Kidney (tissue), 14 donors: ENCODE results near the gene SNX15. TPM values are rescaled to one million over a fixed set of nuclear protein-coding genes. Genes with fewer than 3 reads are reported as not detected.

Experiments used
- DNase-seq, 5 donors: peaks; one replicate each; pipeline ENCODE4 v3.0.0-alpha.2; 2013 to 2020
- FAIRE-seq: peaks from 2 replicates; lab custom pipeline; 2012; peaks lifted over from hg19 to GRCh38; lab: Jason Lieb, UNC
- H3K27ac ChIP-seq, 2 donors: one replicate each; pipeline ENCODE4 v1.7.0; 2013; ENCODE audit warnings: low read depth in 2 of 2, low read length in 2 of 2, inconsistent platforms in 1 of 2
- H3K27me3 ChIP-seq: one replicate; pipeline ENCODE4 v1.7.1; 2013; ENCODE audit warnings: low read length, inconsistent platforms; ENCODE audit not compliant: control insufficient read depth, insufficient read depth
- H3K36me3 ChIP-seq, 3 donors: one replicate each; pipeline versions ENCODE4 v1.7.0 to v1.7.1; 2013; ENCODE audit warnings: low read length in 3 of 3, control low read depth in 1 of 3, inconsistent platforms in 1 of 3; ENCODE audit not compliant: insufficient read depth in 3 of 3, control insufficient read depth in 2 of 3
- H3K4me1 ChIP-seq, 3 donors: one replicate each; pipeline versions ENCODE4 v1.7.0 to v1.7.1; 2013; ENCODE audit warnings: low read length in 3 of 3, inconsistent platforms in 1 of 3, low read depth in 1 of 3; ENCODE audit not compliant: control insufficient read depth in 2 of 3, insufficient read depth in 2 of 3
- H3K4me3 ChIP-seq, 3 donors: one replicate each; pipeline versions ENCODE4 v1.7.0 to v1.8.1; 2013; ENCODE audit warnings: low read length in 3 of 3, control low read depth in 1 of 3, inconsistent platforms in 1 of 3
- H3K9ac ChIP-seq, 3 donors: one replicate each; pipeline versions ENCODE4 v1.7.0 to v1.7.1; 2013; ENCODE audit warnings: low read length in 3 of 3, control low read depth in 1 of 3, inconsistent platforms in 1 of 3
- H3K9me3 ChIP-seq, 3 donors: one replicate each; pipeline versions ENCODE4 v1.7.0 to v1.7.1; 2013; ENCODE audit warnings: low read length in 3 of 3, control low read depth in 1 of 3, inconsistent platforms in 1 of 3; ENCODE audit not compliant: control insufficient read depth in 2 of 3, insufficient read depth in 1 of 3
- CTCF ChIP-seq: IDR thresholded peaks from 3 replicates; pipeline ENCODE4 v1.5.1; 2012; ENCODE audit warnings: mild to moderate bottlenecking, moderate library complexity, borderline replicate concordance; ENCODE audit not compliant: insufficient read depth; ENCODE audit errors: extremely low read depth
- intact Hi-C: fragments of 100-400 bp; cut with DNase I; formaldehyde crosslinking; loops from one replicate; pipeline ENCODE4 v1.11.1; 2022
- polyA plus RNA-seq: library from polyadenylated mRNA; stranded (reverse); fragments of 350-450 nt; fragmentation: Illumina TruSeq; extraction: RNeasy Lipid Tissue Mini Kit (QIAGEN cat#74804); gene quantifications from one replicate; pipeline ENCODE4 v1.2.3, GENCODE V29; 2014; ENCODE audit warnings: low read depth, low replicate concordance; ENCODE audit not compliant: insufficient read depth
- total RNA-seq: library from RNA; stranded (reverse); fragmentation: NEBNext Ultra II Directional; extraction: Animal tissue kit (Norgen Biotek cat#: 25700); gene quantifications from one replicate; pipeline ENCODE4 v1.2.1, GENCODE V29; 2021
- donor health status: control.
- donor health status: control.
- donor health status: control.
- donor health status: control.
- donor health status: control.
- donor health status: DM: yes; HTN: yes; CAD: no.
- donor health status: Normal renal cell carcinoma (clear cell type).

SNX15 gene
- total and polyA plus RNA-seq, 2 donors from 2014 or later = 27.7 to 29.6 TPM

DNA sequence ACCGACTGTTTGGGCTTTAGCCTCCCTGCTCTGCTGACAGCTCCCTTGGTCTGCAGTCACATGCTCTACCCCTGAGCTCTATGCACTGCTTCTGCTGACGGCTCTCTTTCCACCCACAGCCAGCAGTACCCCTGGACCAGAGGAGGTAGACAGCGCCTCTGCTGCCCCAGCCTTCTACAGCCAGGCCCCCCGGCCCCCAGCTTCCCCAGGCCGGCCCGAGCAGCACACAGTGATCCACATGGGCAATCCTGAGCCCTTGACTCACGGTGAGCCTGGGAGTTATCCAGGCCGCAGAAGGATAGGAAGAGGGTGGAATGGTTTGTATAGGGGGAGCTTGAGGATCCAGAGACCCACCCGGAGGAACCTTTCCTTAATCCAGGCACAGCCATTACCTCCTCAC, 59.6 kb downstream of the SNX15 start:
- H3K9ac ChIP-seq = no peak overlapping the region
- no peaks in the 10 kb centered on the region for H3K27me3 ChIP-seq
- FAIRE-seq (no peak), DNase-seq (no peak)
- no peak for TF ChIP-seq CTCF
- H3K27ac ChIP-seq = no peak overlapping the region
- H3K4me1 ChIP-seq = peaks cover 0 to 18% (median 9%) of the 10 kb centered on the region in 3 donors
- intact Hi-C loops = no loop called here
- no peaks in the 10 kb centered on the region for H3K9me3 ChIP-seq
- no peak overlapping the region for H3K4me3 ChIP-seq
- peaks cover 8 to 31% (median 12%) of the 10 kb centered on the region in 3 donors for H3K36me3 ChIP-seq

GRCh38 chr11:65087216-65087615, 60.0 kb downstream of the SNX15 start:
- no peaks in the 10 kb centered on the region for H3K9me3 ChIP-seq
- H3K4me3 ChIP-seq = no peak overlapping the region
- DNase-seq (no peak), FAIRE-seq (no peak)
- intact Hi-C loops = no loop called here
- no peak for TF ChIP-seq CTCF
- peaks cover 0 to 18% (median 9%) of the 10 kb centered on the region in 3 donors for H3K4me1 ChIP-seq
- H3K27me3 ChIP-seq = no peaks in the 10 kb centered on the region
- no peak overlapping the region for H3K9ac ChIP-seq
- H3K36me3 ChIP-seq = peaks cover 8 to 31% (median 12%) of the 10 kb centered on the region in 3 donors
- H3K27ac ChIP-seq = no peak overlapping the region

DNA sequence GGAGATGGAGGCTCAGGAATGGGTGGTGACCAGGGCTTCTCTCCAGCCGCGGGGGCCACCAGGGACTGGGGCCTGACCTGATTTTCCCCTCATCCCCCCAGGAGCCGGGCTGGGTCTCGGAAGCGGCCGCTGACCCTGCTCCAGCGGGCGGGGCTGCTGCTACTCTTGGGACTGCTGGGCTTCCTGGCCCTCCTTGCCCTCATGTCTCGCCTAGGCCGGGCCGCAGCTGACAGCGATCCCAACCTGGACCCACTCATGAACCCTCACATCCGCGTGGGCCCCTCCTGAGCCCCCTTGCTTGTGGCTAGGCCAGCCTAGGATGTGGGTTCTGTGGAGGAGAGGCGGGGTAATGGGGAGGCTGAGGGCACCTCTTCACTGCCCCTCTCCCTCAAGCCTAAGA, 60.6 kb downstream of the SNX15 start:
- H3K27ac ChIP-seq = no peak overlapping the region
- H3K36me3 ChIP-seq = peaks cover 8 to 31% (median 12%) of the 10 kb centered on the region in 3 donors
- no peak for DNase-seq
- H3K4me3 ChIP-seq = no peak overlapping the region
- H3K9ac ChIP-seq = no peak overlapping the region
- intact Hi-C loops = no loop called here
- no peak for FAIRE-seq
- H3K4me1 ChIP-seq = peaks cover 0 to 18% (median 9%) of the 10 kb centered on the region in 3 donors
- no peak for TF ChIP-seq CTCF
- no peaks in the 10 kb centered on the region for H3K9me3 ChIP-seq
- no peaks in the 10 kb centered on the region for H3K27me3 ChIP-seq

DNA sequence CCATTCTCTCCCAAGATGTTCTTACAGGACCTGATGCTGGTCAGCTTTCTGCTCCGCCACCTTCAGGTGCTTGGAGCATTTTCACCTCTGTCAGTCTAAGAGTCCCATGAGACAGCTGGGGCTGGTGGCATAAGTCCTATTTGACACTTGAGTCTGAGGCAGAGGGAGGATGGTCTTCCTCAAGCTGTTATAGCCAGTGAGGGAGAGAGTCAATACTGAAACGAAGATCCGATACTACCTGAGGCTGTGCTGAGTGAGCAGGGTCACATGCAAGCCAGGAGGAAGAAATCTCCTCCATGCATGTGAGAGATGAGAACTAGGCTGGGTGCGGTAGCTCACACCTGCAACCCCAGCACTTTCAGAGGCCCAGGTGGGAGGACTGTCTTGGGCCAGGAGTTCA, 62.4 kb downstream of the SNX15 start:
- FAIRE-seq (no peak), DNase-seq (no peak)
- no peak overlapping the region for H3K9ac ChIP-seq
- no peaks in the 10 kb centered on the region for H3K27me3 ChIP-seq
- intact Hi-C loops = no loop called here
- H3K4me3 ChIP-seq = no peak overlapping the region
- H3K9me3 ChIP-seq = no peaks in the 10 kb centered on the region
- H3K27ac ChIP-seq = no peak overlapping the region
- no peak for TF ChIP-seq CTCF
- peaks cover 0 to 11% (median 4%) of the 10 kb centered on the region in 3 donors for H3K4me1 ChIP-seq
- H3K36me3 ChIP-seq = peaks cover 8 to 31% (median 12%) of the 10 kb centered on the region in 3 donors
